CD4-positive, alpha-beta T cell treated with Interleukin-17A for 4 hours (primary cell): ENCODE results near the gene AGBL4.

Experiments
- DNase-seq: peaks from one replicate; pipeline ENCODE4 v3.0.0-alpha.2; 2020; ENCODE audit warnings: mixed read lengths

The AGBL4 gene

DNA sequence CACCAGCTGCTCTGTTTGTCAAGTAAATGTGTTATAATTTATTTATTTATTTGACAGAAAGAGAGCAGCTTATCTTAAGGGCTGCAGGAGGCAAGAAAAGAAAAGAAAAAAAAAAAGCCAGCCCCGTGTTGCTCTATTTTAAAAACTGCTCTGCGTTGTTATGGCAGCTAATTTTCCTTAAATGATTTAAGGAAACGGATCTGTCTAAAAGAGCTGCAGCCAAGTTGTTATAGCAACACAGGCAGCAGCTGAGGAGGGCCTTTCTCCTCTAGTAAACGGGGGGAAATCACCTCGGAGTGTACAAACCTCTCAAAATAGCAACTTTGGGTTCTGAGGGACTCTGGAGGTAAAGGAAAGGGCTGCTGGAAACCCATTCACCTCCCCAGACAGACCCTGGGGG is 1396.3 kb downstream of the AGBL4 start:
- DNase-seq, result no peak

DNA sequence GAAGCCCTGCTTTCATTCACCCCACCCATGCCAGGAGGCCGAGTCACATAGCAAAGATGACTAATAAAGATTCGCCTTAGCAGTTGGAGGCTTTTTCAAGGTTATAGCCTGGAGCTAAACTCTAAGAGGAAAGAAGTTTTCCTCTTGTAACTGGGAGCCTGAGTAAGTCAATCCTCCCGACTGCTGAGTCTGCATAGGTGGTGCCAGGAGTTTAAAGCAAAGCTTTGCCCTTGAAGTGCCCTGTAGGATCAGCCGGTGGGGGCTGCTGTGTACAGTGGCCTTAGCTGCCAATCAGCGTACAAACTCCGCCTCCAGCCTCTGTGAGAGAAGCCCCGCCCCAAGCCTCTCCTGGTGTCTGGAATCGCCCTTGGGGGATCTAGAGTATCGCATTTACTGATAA is 1404.2 kb downstream of the AGBL4 start:
- no peak for DNase-seq

DNA sequence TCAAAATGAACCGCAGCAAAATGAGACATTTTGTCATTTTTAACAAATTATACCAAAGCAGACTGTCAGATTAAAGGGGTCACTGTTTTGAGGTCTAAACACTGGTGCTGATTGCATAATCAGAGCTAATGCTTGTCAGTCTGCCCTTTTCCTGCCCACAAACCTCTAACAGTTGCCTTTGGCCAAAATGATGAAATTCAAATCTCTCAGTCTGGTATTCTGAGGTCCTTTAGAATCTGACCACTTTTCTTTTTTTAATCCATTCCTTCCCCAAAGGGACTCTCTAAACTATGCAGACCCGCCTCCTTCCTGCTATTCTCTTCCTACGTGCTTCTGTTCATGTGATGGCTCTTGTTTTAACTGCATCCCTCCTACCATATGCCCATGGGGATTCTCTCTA is 1406.5 kb downstream of the AGBL4 start:
- no peak for DNase-seq

DNA sequence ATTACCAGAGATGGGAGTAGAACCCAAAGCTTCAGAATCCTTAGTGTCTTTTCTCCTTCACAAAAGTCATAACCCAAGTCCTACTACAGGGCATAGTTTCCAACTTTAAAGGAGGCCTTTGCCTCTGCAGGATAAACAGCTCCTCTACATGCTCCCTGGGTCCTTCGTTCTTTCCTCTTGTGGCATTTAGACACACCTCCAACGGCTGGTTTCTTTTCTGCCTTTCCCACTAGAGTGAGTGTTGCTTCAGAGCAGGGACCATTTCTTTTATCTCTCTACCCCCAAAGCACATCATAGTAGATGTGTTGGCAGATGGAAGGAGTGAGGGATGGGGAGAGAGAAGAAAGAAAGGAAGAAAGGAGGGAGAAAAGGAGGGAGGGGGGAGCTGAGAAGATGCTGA is 1407.0 kb downstream of the AGBL4 start:
- no peak for DNase-seq

DNA sequence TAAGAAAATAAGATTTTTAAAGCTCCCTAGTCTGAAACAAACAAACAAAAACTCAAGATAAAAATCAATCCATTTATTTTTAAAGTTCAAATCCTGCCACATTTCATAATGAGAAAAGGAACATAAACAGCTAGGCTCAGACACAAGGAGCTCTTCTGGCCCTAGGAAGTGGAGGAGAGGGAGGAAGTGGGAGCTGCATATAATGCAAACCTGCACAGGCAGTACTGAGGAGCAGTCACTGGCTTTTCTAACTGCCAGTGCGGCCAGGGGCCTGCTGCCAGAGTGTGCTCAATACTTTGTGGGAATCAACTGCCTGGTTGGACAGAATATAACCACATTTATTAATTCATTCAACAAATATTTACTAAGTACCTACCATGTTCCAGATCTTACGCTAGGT is 1411.9 kb downstream of the AGBL4 start:
- no peak for DNase-seq

DNA sequence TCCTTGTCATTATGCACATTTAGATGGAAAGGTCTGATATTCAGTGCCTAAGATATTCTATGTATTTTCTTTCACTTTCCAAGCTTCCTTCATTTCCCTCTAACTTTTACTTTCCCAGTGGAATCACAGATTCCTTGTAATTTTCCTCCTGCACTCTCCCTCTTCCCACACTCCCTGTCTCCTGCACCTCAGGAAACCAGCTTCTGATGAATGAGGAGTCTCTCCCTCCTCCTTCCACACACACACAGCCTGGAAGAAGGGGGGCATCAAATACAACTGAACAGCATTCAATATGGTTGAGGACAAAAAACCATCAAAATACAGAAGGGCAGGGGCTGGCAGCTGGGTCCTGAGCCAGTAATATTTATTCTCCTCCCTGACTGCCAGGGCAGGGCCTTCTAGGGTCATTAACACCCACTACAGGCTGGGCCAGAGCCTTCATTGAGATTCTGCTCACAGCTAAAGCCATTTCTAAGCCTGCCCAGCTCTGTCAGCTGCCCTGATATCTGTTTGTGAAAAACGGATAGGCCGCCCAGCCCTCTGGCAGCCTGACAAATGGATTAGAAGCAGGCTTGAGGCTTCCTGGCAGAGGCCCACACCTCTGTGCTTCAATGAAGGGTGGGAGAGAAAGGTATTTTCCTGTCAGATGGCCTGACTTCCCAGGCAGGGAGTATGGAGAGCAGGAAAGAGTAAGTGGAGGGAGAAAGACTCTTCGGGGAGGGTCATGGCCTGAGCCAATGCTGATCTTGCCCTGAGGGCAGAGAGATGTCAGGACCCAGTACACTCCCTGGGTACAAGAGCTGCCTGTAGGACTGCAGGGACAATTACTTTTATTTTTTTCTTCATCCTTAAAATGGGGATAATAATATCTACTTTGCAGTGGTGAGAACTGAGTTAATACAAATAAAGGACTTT is 1412.9 kb downstream of the AGBL4 start:
- no peak for DNase-seq

DNA sequence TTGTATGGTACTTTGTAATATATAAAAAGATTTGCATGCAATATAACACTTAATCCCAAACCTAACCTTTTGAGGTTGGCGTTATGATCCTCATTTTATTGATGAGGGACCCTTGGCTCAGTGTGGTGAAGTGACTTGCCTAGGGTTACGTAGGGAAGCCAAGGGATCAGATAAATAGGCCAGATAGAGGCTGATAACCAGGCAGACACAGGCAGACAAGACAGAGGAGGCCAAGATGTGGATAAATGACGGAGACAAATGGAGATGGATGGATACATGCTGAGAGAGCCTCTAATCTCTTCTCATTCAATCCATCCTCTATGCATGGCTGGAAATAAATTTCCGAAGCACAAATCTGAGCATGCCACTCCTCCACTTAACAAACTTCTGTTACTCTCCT is 1414.9 kb downstream of the AGBL4 start:
- DNase-seq, result no peak

DNA sequence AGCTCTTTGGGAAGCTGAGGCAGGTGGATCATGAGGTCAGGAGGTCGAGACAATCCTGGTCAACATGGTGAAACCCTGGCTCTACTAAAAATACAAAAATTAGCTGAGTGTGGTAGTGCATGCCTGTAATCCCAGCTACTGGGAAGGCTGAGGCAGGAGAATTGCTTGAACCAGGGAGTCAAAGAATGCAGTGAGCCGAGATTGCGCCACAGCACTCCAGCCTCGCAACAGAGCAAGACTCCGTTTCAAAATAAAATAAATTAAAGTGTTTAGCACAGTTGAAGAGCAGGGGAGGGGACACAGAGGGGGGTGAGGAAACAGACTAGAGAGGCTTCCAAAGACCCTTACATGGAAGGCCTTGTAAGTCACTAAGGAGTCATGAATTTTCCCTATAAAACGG is 1420.5 kb downstream of the AGBL4 start:
- no peak for DNase-seq

DNA sequence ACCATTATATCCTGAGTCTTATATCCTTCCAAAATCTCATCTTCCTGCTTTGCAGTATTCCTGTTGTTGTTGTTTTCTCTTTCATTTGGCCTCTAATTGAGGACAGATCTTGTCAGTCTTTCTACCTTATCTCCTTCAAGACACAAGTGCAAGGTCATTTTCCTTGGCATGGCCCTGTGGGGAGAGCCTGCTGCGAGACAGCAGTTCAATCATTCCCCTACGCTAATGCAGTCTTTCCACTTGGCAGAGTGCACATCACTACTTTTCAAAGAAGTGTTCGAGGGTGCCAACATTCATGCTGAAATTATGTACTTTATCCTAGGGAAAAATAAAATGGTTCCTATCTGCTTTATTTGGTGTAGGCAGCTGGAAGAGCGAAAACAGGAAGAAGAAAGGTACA is 1421.4 kb downstream of the AGBL4 start:
- no peak for DNase-seq

DNA sequence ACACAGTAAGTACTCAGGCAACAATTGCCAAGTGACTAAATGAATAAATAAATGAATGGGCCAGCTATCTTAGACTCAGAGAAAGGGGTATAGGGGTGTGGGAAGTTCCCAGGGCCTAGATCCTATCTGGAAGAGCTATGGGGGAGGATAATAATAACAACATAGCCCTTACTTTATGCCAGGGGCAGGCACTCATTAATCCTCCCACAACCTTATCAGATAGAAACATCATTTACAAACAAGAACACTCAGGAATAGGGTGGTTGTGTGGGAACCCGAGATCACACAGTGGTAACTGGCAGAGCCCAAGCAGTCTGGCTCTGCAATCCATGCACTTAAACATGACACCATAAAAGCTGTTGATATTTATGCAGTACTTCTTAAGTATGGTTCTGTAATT is 1423.6 kb downstream of the AGBL4 start:
- no peak for DNase-seq

DNA sequence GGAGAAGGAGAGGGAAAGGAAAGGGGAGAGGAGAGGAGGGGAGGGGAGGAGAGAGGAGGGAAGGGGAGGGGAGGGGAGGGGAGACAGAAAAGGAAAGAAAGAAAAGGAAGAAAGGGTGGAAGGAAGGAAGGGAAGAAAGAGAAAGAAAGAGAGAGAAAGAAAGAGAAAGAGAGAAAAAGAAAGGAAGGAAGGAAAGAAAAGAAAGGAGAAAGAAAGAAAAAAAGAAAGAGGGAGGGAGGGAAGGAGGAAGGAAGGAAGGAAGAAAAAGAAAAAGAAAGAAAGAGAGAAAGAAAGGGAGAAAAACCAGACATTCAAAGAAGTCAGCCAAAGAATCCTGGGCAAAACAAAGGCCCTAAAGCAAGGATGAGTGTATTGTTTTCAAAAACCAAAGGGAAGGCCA is 1426.1 kb downstream of the AGBL4 start:
- no peak for DNase-seq

DNA sequence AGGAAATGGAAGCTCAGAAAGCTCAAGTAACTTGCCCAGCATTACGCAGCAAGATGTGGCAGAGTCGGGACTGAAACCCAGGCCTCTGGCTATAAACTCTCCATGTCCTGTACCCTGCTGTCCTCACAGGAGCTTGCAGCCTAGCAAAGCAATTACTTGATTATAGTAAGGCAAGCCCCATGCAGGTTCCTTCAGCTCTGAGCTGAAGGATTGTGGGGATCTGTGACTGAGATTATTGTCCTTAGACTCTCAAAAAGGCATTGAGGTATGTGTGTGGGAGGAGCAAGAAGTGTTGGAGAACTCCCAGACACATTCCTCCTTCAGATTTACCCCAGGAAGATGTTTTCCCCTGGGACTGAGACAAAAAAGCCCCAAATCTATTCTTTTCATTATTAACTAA is 1427.7 kb downstream of the AGBL4 start:
- DNase-seq, result no peak

DNA sequence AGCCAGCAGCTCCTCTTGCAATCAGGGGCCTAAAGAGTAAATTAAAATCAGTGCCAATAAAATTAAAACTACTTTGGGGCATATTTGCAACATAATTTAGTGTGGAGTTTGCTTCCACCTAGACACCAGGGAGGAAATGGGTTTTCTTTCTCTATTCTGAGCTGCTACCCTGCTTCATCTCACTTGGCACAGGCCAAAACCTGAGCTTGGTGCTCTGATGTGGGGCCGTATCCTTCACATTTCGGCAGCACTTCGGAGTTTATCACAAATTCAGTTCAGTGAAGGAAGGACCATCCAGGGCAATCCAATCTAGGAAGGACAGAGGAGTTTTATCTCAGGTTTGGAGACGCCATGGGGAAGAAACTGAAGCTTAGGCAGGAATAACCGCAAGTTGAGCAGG is 1428.1 kb downstream of the AGBL4 start:
- DNase-seq, result no peak

DNA sequence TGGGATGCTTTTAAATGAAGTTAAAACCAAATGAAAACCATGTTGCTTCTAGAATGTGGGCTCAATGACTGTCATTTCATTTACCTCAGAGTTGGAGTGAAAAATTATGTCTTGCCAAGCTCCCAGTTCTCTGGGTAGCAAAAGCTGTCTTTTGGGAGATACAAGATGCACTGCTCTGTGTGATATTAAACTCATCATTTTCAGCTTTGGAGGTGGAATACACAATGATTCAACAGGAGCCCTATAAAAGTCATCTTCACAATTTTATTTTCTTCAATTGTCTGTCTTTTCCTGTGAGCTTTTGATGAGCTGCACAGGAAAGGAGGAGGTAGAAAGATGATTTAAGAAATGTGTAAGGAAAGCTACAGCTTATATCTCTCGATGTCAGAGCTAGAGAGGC is 1431.4 kb downstream of the AGBL4 start:
- DNase-seq, result no peak

DNA sequence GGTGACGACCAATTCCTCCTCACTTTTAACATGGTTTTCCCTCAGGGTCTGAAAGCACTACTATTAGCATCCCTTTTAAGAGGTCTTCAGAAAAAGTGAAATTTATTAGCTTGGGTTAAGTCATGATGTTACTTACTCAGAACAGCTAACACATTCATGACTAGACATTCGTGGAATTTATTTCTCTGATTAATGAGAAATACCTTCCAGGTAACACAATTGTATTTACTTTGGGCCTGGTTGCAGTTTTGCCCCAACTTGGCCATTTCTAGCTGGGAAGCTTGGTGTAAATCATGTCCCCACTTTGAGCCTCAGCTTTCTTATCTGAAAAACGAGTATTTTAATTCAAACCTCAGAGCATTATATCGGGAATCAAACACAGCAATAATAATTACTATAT is 1432.6 kb downstream of the AGBL4 start:
- DNase-seq, result no peak

DNA sequence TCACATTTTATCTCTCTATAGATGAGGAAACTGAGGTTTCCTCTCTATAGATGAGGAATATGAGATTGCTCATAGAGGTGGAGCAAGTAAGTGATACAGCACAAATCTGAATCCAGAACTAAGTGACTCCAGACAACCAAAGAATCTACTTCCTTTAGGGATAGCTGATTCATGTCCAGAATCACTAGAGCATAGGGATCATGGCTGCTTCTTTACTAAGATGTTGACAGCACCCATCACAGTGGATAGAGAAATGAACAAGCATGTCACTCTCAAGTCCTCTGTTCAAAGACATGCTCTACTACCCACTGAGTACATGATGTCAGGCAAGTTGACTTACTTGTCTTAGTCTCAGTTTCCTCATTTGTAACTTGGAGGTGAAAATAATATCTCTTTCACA is 1435.7 kb downstream of the AGBL4 start:
- no peak for DNase-seq

DNA sequence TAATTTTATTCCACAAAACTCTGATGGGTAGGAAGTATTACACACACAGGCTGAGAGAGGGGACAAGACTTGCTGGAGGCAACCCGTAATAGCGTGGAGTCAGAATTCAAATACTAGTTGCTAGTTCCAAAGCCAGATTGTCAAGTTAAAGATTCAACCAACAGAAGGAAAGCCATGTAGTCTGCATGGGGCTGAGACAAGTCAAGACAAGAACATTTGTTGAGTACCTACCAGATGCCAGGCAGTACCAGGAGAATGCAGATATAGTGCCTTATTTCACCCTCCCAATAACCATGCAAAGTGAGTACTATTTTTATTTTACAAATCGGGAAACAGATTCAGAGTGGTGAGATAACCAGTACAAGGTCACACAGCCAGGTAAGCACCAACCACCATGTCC is 1441.3 kb downstream of the AGBL4 start:
- no peak for DNase-seq

DNA sequence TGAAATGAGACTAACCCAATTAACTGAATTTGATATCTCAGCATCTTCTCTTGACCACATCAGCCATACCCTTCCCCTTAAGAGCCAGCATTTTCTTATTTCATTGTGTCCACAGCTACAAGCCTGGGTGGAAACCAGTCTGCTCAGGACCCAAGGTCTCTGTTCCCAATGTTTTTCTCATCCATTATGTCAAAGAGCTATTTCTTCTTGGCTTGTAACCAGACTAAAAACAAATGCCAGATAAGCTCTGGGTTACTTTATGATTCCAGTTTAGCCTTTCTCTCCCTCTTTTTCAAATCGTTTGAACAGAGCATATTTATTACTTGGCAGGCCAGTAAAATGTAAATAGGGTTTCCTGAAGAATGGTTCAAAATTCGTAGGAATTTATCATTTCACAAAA is 1442.5 kb downstream of the AGBL4 start:
- DNase-seq, result no peak

DNA sequence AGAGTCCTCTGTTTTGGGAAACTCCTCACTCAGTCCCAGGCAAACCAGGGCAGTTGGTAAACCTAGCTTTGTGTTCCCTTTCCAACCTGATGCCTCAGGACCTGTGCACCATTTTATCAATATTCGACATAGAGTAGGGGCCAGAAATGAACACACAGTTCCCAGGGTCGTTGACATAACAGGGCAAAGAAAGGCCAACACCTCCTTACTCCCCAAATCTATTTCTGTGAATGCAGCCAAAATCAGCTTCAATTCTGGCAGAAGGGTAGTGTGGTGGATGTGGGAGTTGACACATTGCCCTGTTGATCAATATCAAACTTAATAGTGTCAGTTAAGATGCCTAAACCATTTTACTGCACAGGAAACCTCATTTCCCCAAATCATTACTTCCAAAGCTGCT is 1447.2 kb downstream of the AGBL4 start:
- DNase-seq, result no peak

DNA sequence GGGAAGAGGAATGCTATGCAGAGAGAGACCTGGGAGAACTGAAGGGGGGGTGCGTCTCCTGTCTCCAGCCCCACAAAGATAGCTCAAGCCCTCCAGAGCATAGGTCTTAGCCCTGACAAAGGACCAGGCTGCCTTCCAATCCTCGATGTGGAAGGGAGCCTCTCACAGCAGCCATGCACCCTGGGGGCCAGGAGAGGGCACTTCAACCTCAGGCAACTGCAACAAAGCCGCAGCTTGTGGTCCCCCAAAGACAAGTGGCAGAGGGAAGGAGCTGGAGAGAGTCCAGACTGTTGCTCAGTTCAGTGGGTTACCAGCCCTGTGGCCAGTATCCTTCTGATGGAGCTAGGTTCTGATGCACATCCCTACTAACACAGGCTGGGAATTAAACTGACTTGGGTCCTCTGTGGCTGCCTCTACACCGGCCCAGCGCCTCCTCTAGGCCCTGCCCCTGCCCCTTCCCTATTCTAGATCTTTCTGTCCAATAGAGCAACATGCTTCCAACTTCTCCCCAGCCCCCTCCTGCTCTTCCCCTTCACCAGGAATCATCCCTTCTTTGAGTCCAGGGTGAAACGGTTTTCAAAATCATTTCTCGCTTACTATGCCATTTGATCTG is 1451.0 kb downstream of the AGBL4 start:
- DNase-seq, result no peak

DNA sequence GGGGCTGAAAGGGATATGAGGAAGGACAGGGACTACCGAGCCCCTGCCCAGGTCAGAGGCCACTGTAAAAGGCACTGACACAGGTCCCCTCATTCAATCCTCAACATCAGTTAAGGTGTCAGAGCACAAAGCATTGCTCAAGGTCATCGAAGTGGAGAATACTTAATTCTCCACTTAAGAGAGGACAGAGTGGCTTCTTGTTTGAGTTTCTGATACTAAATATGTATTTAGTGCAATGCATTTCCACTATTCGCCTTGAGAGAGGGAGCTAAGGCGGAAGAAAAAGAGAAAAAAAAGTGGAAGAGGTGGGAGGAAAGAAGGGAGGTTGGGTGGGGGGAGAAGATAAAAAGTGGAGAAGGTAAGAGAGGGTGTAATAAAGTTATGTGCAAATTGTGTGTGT is 1451.6 kb downstream of the AGBL4 start:
- no peak for DNase-seq

DNA sequence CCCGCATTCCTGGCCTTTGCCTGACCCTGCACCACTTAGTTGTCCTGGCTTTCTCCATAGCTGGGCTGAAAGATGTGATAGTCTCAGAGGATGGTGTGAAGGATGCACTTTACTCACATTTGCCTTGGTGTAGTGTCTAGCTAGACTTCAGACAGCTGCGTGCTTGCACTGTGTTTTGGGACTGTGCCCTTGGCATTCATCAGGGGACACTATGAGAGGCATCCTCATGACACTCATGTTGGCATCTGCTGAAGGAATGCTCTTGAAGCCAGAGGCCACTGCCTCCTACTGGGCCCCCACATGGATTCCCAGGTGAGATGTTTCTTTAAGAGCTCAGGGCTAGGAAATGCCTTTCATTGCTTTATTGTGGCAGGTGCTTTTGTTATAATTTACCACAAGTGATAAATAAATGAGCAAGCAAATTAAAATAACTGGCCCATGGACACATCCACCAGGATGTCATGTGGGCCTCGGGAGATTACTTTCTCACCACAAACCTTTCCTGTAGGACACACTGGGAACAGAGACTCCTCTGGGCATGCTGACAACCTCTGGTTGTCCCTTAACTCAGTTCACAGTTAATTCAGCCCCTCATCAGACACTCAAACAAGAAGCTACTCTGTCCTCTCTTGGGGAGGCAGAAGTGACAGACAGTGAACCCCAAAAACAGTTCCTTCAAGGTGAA is 1452.3 kb downstream of the AGBL4 start:
- no peak for DNase-seq

DNA sequence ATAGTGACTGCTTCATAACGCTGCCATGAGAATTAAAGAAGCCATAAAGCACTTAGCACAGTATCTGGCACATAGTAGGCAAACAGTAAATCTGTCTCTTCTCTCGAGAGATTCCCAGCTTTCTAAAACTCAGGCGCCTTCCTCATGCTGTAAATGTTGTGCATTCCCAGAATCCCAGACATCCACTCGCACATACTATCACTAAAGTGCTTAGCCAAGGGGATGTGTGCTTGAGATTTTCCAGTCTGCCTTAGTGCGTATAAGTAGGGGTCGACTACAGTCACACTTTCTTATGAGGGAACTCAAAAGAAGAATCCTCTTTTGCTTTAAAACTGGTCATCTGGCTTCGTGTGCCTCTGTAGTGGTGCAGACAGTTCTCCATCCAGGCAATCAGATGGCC is 1453.2 kb downstream of the AGBL4 start:
- no peak for DNase-seq

DNA sequence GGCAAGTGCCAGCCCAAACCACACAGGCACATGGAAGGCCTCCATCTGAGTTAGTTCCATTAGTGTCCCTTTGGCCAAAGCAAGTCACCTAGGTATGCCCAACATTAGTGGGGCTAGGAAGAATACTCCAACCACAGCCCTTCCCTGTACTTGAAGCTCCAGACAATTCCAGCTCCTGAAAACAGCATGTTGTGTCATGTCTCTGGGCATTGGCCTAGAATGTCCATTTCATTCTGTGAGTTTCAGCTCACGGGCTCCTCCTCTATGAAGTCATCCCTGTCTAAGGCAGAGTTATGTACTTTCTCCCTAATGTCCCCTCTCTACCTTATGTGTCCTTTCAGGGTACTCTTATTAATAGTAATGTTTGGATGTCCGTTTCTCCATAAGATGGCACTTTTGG is 1455.3 kb downstream of the AGBL4 start:
- DNase-seq, result no peak
